ENCODE measurements around the gene TLE6. TPM values are rescaled to one million over a fixed set of nuclear protein-coding genes. Genes with fewer than 3 reads are reported as not detected.

The TLE6 gene
- total and polyA plus RNA-seq, 10 of the 15 experiments (the other 5 are each of a cell fraction or from before 2014, with no cell fraction given): 2.7 to 13.8 (median 6.4) TPM

DNA sequence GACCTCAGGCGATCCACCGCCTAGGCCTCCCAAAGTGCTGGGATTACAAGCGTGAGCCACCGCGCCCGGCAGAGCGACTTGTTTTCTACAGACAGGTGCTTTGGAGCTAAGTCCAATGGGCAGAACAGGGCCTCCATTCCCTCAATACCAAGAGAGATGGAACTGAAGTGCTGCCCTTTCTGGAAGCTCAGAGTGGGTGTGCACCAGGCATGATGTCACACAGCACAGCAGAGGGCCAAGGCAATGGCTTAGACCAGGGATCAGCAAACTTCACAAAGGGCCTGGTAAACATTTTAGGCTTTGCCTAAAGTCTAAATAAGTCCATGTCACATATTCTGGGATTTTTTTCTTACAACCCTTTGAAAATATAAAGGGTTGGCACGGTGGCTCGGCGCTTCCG is 21.3 kb downstream of the TLE6 start (continued):
- TF ChIP-seq GABPA (IDR thresholded peaks at IDR 0.05; ENCODE audit: low read depth): no peak
- TF ChIP-seq, protein P1, sequence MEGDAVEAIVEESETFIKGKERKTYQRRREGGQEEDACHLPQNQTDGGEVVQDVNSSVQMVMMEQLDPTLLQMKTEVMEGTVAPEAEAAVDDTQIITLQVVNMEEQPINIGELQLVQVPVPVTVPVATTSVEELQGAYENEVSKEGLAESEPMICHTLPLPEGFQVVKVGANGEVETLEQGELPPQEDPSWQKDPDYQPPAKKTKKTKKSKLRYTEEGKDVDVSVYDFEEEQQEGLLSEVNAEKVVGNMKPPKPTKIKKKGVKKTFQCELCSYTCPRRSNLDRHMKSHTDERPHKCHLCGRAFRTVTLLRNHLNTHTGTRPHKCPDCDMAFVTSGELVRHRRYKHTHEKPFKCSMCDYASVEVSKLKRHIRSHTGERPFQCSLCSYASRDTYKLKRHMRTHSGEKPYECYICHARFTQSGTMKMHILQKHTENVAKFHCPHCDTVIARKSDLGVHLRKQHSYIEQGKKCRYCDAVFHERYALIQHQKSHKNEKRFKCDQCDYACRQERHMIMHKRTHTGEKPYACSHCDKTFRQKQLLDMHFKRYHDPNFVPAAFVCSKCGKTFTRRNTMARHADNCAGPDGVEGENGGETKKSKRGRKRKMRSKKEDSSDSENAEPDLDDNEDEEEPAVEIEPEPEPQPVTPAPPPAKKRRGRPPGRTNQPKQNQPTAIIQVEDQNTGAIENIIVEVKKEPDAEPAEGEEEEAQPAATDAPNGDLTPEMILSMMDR (IDR thresholded peaks at IDR 0.05 in 2 of 3, conservative IDR thresholded peaks at IDR 0.05 in 1 of 3; ENCODE audit: control insufficient read depth in 2 of 3, extremely low read depth in 1 of 3, insufficient read depth in 1 of 3, low read depth in 3 of 3, low read length in 3 of 3): no peak
- TF ChIP-seq, protein P2, sequence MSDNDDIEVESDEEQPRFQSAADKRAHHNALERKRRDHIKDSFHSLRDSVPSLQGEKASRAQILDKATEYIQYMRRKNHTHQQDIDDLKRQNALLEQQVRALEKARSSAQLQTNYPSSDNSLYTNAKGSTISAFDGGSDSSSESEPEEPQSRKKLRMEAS (IDR thresholded peaks at IDR 0.05; ENCODE audit: low read depth, low read length): no peak

DNA sequence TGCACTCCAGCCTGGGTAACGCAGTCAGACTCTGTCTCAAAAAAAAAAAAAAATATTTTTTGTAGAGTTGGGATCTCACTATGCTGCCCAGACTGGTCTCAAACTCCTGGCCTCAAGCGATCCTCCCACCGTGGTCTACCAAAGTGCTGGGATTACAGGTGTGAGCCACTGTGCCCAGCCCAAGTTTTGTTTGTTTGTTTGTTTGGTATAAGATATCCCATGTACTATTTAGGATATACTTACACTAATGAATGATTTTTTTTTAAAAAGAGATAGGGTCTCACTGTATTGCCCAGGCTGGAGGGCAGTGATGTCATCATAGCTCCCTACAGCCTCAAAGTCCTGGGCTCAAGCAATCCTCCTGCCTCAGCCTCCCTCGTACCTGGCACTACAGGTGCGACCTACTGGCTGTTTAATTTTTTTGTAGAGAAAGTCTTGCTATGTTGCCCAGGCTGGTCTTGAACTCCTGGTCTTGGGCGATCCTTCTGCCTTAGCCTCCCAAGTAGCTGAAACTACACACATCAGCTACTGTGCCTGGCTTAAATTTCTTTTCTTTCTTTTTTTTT is 24.0 kb downstream of the TLE6 start:
- BruUV-seq (replicated peaks): no TSS peak
- 65% methylated on average over 6 of the region's 6 CpGs for WGBS (ENCODE audit: insufficient coverage, insufficient replicate concordance, low lambda C conversion rate, missing lambda C conversion rate)
- Histone ChIP-seq H3K27ac (ENCODE audit: control insufficient read depth, insufficient read depth) (no peak overlapping the region), H2AFZ (ENCODE audit: control insufficient read depth, low read depth, low read length) (no peak overlapping the region), H3K9ac (ENCODE audit: control insufficient read depth, insufficient read depth, low read length) (no peak overlapping the region), H3K4me1 (ENCODE audit: control insufficient read depth, insufficient read depth, low read length) (no peaks in the 10 kb centered on the region), H3K27me3 (replicated peaks in 1 of 2; ENCODE audit: control insufficient read depth in 2 of 2, insufficient read depth in 2 of 2, low read length in 1 of 2) (no peaks in the 10 kb centered on the region), H3K4me2 (ENCODE audit: control insufficient read depth, insufficient read depth) (no peak overlapping the region), H4K20me1 (ENCODE audit: control insufficient read depth, insufficient read depth) (no peaks in the 10 kb centered on the region), H3K4me3 (no peak overlapping the region), H3K36me3 (ENCODE audit: control insufficient read depth in 2 of 2, insufficient read depth in 2 of 2, low read length in 1 of 2) (no peaks in the 10 kb centered on the region), H3K9me3 (replicated peaks; ENCODE audit: control insufficient read depth, insufficient read depth, low read length) (no peaks in the 10 kb centered on the region), H3K79me2 (ENCODE audit: control insufficient read depth, insufficient read depth, low read length) (no peaks in the 10 kb centered on the region)
- in situ Hi-C loops (cut with MboI): no loop called here
- ChIA-PET SMC1A (ENCODE audit: uncharacterized antibody, unreplicated experiment) (no interaction called here), POLR2A (interaction anchor here (1.2 kb wide), 1 partner anchor 24 kb away, joined by 4 read pairs; the partner anchor contains the start of gene TLE6), RAD21 (ENCODE audit: unreplicated experiment) (no interaction called here), CTCF (no interaction called here)
- intact Hi-C loops (cut with micrococcal nuclease; ENCODE audit: unreplicated experiment): no loop called here
- FAIRE-seq: no peak
- ATAC-seq: no peak
- no peak for DNase-seq (ENCODE audit: low read depth, low spot score)
- TF ChIP-seq PAX8 (IDR thresholded peaks at IDR 0.05) (no peak), ZZZ3 (IDR thresholded peaks at IDR 0.05; ENCODE audit: control insufficient read depth, insufficient read length, low read depth) (no peak), NR2F1 (conservative IDR thresholded peaks at IDR 0.05) (no peak), ZBED1 (IDR thresholded peaks at IDR 0.05; ENCODE audit: borderline replicate concordance) (no peak), SRF (IDR thresholded peaks at IDR 0.05; ENCODE audit: low read depth in 2 of 2, low read length in 2 of 2) (no peak), SP1 (IDR thresholded peaks at IDR 0.05; ENCODE audit: low read depth, low read length) (no peak), BCL11A (IDR thresholded peaks at IDR 0.05; ENCODE audit: low read depth, low read length) (no peak), ESRRA (IDR thresholded peaks at IDR 0.05; ENCODE audit: low read length) (no peak), YY1 (IDR thresholded peaks at IDR 0.05; ENCODE audit: low read depth, low read length) (no peak), MYB (IDR thresholded peaks at IDR 0.05; ENCODE audit: borderline replicate concordance, low read depth, low read length) (no peak), POLR2A (IDR thresholded peaks at IDR 0.05; ENCODE audit: low read depth, low read length) (no peak), JUND (IDR thresholded peaks at IDR 0.05; ENCODE audit: low read depth, low read length) (no peak)
- TF ChIP-seq, protein P1 (IDR thresholded peaks at IDR 0.05 in 2 of 3, conservative IDR thresholded peaks at IDR 0.05 in 1 of 3; ENCODE audit: control insufficient read depth in 2 of 3, extremely low read depth in 1 of 3, insufficient read depth in 1 of 3, low read depth in 3 of 3, low read length in 3 of 3): no peak
- TF ChIP-seq, protein P3, sequence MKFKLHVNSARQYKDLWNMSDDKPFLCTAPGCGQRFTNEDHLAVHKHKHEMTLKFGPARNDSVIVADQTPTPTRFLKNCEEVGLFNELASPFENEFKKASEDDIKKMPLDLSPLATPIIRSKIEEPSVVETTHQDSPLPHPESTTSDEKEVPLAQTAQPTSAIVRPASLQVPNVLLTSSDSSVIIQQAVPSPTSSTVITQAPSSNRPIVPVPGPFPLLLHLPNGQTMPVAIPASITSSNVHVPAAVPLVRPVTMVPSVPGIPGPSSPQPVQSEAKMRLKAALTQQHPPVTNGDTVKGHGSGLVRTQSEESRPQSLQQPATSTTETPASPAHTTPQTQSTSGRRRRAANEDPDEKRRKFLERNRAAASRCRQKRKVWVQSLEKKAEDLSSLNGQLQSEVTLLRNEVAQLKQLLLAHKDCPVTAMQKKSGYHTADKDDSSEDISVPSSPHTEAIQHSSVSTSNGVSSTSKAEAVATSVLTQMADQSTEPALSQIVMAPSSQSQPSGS (IDR thresholded peaks at IDR 0.05; ENCODE audit: low read length): no peak

Data from GM12878 (cell line).